Transverse colon (tissue), 4 donors: Measurements from ENCODE around the gene LRRC4B. TPM values are rescaled to one million over a fixed set of nuclear protein-coding genes. Genes with fewer than 3 reads are reported as not detected.

Experiments used
- DNase-seq: peaks from one replicate; pipeline ENCODE4 v3.0.0-alpha.2; 2019
- H3K27ac ChIP-seq, 4 donors: fragments of 200-600 bp; sonication (generic); 2 replicates each; pipeline ENCODE4 v1.5.1; 2016 to 2018; ENCODE audit warnings: inconsistent platforms in 4 of 4
- H3K27me3 ChIP-seq: fragments of 200-600 bp; sonication (generic); 2 replicates; pipeline ENCODE4 v1.5.1; 2017; ENCODE audit warnings: inconsistent platforms
- H3K36me3 ChIP-seq, 4 donors: fragments of 200-600 bp; sonication (generic); 2 replicates each; pipeline ENCODE4 v1.5.1; 2017 to 2019; ENCODE audit warnings: inconsistent platforms in 4 of 4
- H3K4me1 ChIP-seq, 4 donors: fragments of 200-600 bp; sonication (generic); 2 replicates each; pipeline ENCODE4 v1.5.1; 2017 to 2020; ENCODE audit warnings: inconsistent platforms in 4 of 4
- H3K4me3 ChIP-seq, 4 donors: fragments of 200-600 bp; sonication (generic); 1 replicate in 1 of 4; 2 replicates in 3 of 4; pipeline versions ENCODE4 v1.5.1 to v1.6.1; 2017 to 2019; ENCODE audit warnings: inconsistent platforms in 4 of 4
- H3K9me3 ChIP-seq, 2 donors: fragments of 200-600 bp; sonication (generic); 2 replicates each; pipeline ENCODE4 v1.5.1; 2017 to 2019; ENCODE audit warnings: inconsistent platforms in 2 of 2
- EP300 ChIP-seq: sonication (generic); formaldehyde crosslinking; IDR thresholded peaks from one replicate; pipeline ENCODE4 v1.6.1; 2017; ENCODE audit warnings: antibody characterized with exemption, low read depth
- POLR2A ChIP-seq: fragments of 450-650 bp; IDR thresholded peaks from one replicate; pipeline ENCODE4 v1.6.1; 2016; ENCODE audit warnings: antibody characterized with exemption, mild to moderate bottlenecking, moderate library complexity
- POLR2AphosphoS5 ChIP-seq, 3 donors: sonication (generic); formaldehyde crosslinking; IDR thresholded peaks; one replicate each; pipeline ENCODE4 v1.6.1; 2016; ENCODE audit warnings: antibody characterized with exemption in 3 of 3
- WGBS, 2 donors: methylation state at CpG; one replicate each; pipeline ENCODE4 v1.1.5; 2018; ENCODE audit warnings: low coverage in 1 of 2; 5-methylcytosine and 5-hydroxymethylcytosine counted together
- in situ Hi-C, 4 donors: fragments of 200-750 bp; cut with MboI; loops; one replicate each; pipeline versions ENCODE4 v1.15.0 to v1.15.1; 2017; ENCODE audit warnings: low sequenced_read_pairs in 3 of 4, low pct_ligation_motif_present in 1 of 4, low pct_unique_long_range_greater_than_20kb in 1 of 4
- intact Hi-C: fragments of 100-400 bp; cut with DNase I; formaldehyde crosslinking; loops from one replicate; pipeline ENCODE4 v1.15.1; 2023; ENCODE audit warnings: low total_unique reads
- total RNA-seq, 4 donors: library from RNA; depleted of rRNA; stranded (reverse); fragments of >200 nt; gene quantifications; one replicate each; pipeline ENCODE4 v1.1.0, GENCODE V29; 2016
- TF ChIP-seq, protein P1 (sequence below), 5 experiments: fragments of 200-600 bp in 3 of 5; fragments of 450-650 bp in 2 of 5; sonication (generic) in 3 of 5; IDR thresholded peaks; 1 replicate in 2 of 5; 2 replicates in 3 of 5; pipeline ENCODE4 v1.5.1; 2016 to 2017; ENCODE audit warnings: antibody characterized with exemption in 5 of 5, inconsistent platforms in 3 of 5, mild to moderate bottlenecking in 2 of 5, moderate library complexity in 1 of 5

LRRC4B gene
- total RNA-seq, 4 donors from 2014 or later: 0.37 to 1.4 (median 0.91) TPM

- 86 to 94% methylated on average over 2 to 8 of the region's 8 CpGs for WGBS, 2 donors
- no peak overlapping the region for H3K27ac ChIP-seq
- TF ChIP-seq, protein P1, sequence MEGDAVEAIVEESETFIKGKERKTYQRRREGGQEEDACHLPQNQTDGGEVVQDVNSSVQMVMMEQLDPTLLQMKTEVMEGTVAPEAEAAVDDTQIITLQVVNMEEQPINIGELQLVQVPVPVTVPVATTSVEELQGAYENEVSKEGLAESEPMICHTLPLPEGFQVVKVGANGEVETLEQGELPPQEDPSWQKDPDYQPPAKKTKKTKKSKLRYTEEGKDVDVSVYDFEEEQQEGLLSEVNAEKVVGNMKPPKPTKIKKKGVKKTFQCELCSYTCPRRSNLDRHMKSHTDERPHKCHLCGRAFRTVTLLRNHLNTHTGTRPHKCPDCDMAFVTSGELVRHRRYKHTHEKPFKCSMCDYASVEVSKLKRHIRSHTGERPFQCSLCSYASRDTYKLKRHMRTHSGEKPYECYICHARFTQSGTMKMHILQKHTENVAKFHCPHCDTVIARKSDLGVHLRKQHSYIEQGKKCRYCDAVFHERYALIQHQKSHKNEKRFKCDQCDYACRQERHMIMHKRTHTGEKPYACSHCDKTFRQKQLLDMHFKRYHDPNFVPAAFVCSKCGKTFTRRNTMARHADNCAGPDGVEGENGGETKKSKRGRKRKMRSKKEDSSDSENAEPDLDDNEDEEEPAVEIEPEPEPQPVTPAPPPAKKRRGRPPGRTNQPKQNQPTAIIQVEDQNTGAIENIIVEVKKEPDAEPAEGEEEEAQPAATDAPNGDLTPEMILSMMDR (IDR thresholded peaks at IDR 0.05): no peak
- TF ChIP-seq POLR2A: no peak
- TF ChIP-seq POLR2AphosphoS5 (IDR thresholded peaks at IDR 0.05): no peak
- no peak for TF ChIP-seq EP300
- no peaks in the 10 kb centered on the region for H3K36me3 ChIP-seq
- H3K4me3 ChIP-seq: no peak overlapping the region
- H3K27me3 ChIP-seq: no peaks in the 10 kb centered on the region
- in situ Hi-C loops: no loop called here
- H3K9me3 ChIP-seq: no peaks in the 10 kb centered on the region
- intact Hi-C loops: no loop called here
- DNase-seq: no peak
- peaks cover 7 to 14% (median 9%) of the 10 kb centered on the region in 4 donors for H3K4me1 ChIP-seq
Observed at GRCh38 chr19:50507376-50507775, 60.9 kb downstream of the LRRC4B start.

DNA sequence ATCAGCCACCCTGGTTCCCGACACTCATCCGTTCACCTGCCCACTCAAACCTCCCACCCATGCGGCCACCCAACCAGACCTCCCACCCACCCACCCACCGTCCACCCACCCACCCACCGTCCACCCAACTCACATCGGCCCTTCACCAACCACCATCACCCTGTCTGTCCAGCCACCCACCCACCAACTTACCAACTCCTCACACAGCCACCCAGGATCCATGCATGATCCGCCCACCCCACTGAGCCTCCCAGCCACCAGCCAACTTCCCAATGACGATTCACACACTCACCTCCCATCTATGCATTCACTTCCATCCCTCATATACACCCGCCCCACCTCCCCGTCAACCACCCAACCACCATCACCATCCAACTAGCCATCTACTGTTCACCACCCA is 61.5 kb downstream of the LRRC4B start:
- no peaks in the 10 kb centered on the region for H3K36me3 ChIP-seq
- H3K4me1 ChIP-seq: peaks cover 7 to 11% (median 9%) of the 10 kb centered on the region in 4 donors
- H3K27me3 ChIP-seq: no peaks in the 10 kb centered on the region
- DNase-seq: no peak
- intact Hi-C loops (no loop called here), in situ Hi-C loops (no loop called here)
- no peak overlapping the region for H3K4me3 ChIP-seq
- no peak overlapping the region for H3K27ac ChIP-seq
- H3K9me3 ChIP-seq: no peaks in the 10 kb centered on the region
- TF ChIP-seq, protein P1 (IDR thresholded peaks at IDR 0.05): no peak
- no peak for TF ChIP-seq EP300
- TF ChIP-seq POLR2A: no peak
- no peak for TF ChIP-seq POLR2AphosphoS5 (IDR thresholded peaks at IDR 0.05)
- 96% methylated on average over 10 of the region's 10 CpGs; no CpG with 5 or more reads in 1 of the 2 donors for WGBS, 2 donors

DNA sequence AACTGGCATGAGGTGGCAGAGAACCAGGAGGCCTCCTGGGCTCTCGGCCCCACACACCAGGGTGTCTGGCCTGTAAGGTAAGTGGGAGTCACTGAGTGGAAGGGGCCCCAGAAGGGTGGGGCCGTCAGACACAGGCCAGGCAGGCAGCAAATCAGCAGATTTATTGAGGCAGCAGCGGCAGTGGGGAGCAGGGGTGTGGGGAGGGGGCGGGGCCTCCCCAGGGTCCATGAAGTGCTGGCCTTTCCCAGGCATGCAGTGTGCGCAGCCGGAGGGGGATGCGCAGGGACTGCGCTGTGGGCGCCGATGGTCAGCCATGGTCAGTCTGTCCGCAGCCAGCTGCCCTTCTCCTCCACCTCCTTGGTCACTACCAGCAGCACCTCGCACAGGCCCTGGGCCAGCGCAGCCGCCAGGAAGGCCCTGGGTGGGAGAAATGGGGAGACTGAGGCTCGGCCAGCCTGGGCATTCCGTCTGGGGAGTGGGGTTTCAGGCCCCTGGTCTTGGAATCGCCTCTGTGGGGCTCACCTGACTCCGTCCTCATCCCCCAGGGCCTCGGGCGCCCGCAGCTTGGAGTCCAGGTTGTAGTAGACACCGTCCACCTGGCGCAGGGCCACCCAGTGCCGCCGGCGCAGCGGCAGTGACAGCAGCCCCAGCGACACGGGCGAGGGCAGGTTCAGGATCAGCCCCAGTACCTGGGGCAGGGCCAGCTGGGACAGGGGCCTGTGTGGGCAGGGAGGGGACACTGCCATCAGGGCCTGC is 62.2 kb downstream of the LRRC4B start:
- no peak for DNase-seq
- Histone ChIP-seq H3K9me3 (no peaks in the 10 kb centered on the region), H3K36me3 (no peaks in the 10 kb centered on the region), H3K27me3 (no peaks in the 10 kb centered on the region), H3K27ac (no peak overlapping the region), H3K4me1 (peaks cover 7 to 15% (median 12%) of the 10 kb centered on the region in 4 donors), H3K4me3 (no peak overlapping the region)
- in situ Hi-C loops (no loop called here), intact Hi-C loops (no loop called here)
- WGBS, 2 donors: 90% methylated on average over 29 of the region's 30 CpGs; no CpG with 5 or more reads in 1 of the 2 donors
- TF ChIP-seq EP300: no peak
- no peak for TF ChIP-seq POLR2A
- TF ChIP-seq, protein P1 (IDR thresholded peaks at IDR 0.05): no peak
- no peak for TF ChIP-seq POLR2AphosphoS5 (IDR thresholded peaks at IDR 0.05)

- DNase-seq: no peak
- H3K9me3 ChIP-seq: no peaks in the 10 kb centered on the region
- H3K27me3 ChIP-seq: no peaks in the 10 kb centered on the region
- TF ChIP-seq POLR2A: no peak
- no peak for TF ChIP-seq EP300
- TF ChIP-seq POLR2AphosphoS5 (IDR thresholded peaks at IDR 0.05): no peak
- TF ChIP-seq, protein P1 (IDR thresholded peaks at IDR 0.05): no peak
- no peaks in the 10 kb centered on the region for H3K36me3 ChIP-seq
- intact Hi-C loops (loop anchor here (5.0 kb wide), 1 partner anchor 620 kb away; no protein-coding TSS in a partner anchor), in situ Hi-C loops (no loop called here)
- no peak overlapping the region for H3K4me3 ChIP-seq
- H3K4me1 ChIP-seq: peaks cover 0 to 7% (median 6%) of the 10 kb centered on the region in 4 donors
- no peak overlapping the region for H3K27ac ChIP-seq
- 71 to 90% methylated on average over 2 to 25 of the region's 25 CpGs for WGBS, 2 donors
Observed at GRCh38 chr19:50501568-50502475, 66.4 kb downstream of the LRRC4B start.
